ENCODE measurements around the gene DNAJC9.
"Not testable (repeated sequence)": the region's sequence is repeated elsewhere in the genome, so short reads cannot be mapped to it uniquely, and the experiment has no call there.

The DNAJC9 gene, protein sequence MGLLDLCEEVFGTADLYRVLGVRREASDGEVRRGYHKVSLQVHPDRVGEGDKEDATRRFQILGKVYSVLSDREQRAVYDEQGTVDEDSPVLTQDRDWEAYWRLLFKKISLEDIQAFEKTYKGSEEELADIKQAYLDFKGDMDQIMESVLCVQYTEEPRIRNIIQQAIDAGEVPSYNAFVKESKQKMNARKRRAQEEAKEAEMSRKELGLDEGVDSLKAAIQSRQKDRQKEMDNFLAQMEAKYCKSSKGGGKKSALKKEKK

DNA sequence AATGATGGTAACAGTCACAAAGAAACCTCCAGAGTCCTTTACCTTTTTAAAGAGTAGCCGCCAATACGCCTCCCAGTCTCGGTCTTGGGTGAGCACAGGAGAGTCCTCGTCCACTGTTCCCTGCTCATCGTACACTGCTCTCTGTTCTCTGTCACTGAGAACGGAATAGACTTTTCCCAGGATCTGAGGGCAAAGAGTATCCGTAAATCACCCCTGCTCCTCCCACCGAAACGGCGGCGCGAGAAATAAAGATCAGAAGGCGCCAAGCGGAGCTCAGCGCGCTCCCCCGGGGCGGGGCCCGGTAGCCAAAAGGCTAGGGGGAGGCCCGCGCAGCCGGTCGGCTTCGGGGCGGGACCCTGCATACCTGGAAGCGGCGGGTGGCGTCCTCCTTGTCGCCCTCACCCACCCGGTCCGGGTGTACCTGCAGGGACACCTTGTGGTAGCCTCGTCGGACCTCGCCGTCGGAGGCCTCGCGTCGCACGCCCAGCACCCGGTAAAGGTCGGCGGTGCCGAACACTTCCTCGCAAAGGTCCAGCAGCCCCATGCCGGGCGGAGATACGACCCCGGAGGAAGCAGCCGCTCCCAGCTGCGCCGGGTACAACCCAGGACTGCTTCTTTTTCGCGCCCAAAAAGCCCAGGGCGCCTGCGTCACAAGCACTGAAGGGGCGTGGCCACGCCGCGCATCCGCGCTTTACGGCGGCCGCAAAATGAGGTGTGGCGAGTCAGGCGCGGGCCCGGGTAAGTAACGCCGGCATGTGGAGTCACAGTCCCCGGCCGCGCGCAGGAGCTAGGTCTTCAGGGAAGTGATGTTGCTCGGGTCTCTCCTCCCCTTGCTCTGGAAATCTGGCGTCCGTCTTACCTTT lies at the start of gene DNAJC9:
TSS of gene DNAJC9 (minus strand) at position 610 of the 863 bp plus-strand sequence. CDS start at position 544, 66 bp downstream.
- DNase-seq (ENCODE audit: low spot score): peak; percentile 92

DNA sequence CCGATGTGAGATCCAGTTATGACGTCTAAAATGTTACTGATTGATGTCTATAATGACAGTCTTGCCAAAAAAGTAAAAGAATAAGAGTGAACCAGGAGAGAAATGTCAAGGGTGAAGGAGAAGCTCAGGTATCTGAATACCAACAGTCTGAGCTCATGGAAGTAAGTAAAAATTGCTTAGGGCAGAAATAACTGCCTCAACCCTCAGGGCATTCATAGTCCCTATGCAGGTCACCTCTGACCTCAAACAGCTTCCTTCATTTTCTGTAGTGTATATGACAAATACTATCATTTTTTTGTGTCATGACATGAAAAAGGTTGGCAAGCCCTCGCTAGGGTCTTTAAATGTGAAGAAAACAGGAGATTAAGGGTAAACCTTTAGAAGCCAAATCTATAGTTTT lies 46.4 kb upstream of the DNAJC9 start:
- no peak for DNase-seq (ENCODE audit: low spot score)

DNA sequence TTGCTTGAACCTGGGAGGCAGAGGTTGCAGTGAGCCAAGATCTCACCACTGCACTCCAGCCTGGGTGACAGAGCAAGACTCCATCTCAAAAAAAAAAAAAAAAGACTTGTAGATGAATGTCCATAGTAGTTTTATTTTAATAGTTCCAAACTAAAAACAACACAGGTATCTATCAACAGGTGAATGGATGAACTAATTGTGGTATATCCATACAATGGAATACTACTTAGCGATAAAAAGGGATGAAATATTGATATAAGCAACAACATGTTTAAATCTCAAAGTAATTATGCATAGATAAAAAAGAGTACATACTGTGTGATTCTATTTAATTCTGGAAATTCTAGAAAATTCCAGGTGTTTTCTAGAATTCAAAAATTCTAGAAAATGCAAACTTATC lies 42.9 kb upstream of the DNAJC9 start:
- no peak for DNase-seq (ENCODE audit: low spot score)

DNA sequence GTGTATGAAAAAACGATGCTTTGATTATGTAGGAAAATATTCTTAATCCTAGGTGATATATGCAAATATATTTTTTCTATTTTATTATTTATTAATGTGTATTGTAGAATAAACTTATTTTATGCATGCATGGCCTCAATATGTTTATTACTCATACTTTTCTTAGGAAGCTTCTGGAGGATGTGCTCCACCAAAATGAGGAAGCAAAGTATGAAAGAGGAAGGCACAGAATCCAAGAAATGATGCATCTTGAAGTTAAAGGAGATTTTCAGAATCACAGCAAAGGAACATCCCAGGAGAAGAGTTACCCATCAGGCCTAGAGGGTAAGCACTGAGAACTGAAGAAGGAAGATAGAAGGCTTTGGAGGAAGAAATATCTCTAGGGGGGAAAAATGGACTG lies 40.4 kb upstream of the DNAJC9 start:
- no peak for DNase-seq (ENCODE audit: low spot score)

DNA sequence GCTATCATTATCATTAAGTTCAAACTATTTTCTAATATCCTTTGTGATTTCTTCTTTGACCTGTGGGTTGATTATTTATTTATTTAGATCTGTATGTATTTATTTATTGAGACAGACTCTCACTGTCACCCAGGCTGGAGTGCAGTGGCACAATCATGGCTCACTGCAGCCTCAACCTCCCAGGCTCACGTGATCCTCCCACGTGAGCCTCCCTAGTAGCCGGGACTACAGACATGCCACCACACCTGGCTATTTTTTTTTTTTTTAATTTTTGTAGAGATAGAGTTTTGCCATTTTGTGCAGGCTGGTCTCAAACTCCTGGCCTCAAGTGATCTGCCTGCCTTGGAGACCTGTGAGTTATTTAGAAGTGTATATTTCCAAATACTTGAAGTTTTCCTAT lies 34.0 kb upstream of the DNAJC9 start:
- no peak for DNase-seq (ENCODE audit: low spot score)

DNA sequence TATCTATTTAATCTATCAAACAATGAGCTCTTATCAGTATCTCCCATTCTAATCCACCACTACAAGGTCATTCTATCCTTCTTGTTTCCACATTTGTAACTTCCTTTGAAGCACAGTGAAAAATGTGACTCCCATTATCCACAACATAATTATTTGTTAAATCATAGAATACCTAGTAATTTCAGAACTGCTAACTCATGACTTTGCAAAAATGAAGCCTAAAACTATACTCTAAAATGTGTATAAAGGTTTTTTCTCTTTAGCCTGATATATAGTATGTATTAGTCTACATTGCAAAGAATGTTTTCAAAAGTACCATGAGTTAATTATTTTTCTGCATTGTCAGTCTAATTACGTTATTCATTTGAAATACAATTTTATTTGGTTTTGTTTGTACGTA lies 17.4 kb upstream of the DNAJC9 start:
- no peak for DNase-seq (ENCODE audit: low spot score)

DNA sequence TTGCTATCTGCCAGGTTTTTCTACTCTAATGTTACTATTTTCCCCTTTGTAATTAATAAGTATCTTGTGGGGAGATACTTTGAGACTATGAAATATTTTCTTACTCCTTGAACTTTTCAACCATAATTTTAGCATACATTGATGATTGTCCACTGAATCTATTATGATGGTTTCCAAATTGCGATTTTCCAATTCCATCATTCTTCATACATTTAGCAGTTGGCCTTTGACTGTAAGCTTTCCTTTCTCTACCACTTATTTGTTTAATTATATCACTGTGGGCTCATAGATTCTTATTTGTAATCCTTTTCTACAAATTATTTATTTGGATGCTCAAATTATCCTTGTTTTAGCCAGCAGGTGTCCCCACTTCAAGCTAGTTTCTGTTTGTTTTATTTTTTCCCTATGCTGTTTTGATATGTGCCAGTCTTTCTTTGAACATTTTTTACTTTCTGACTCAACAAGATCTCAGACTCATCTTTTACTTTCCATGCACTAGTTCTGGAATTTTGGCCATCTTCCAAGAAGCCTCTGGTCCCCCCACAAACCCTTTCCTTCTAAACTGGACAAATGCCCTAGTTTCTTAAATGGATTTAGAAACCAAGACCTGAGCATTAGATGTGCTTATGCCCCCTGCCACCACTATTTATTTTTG lies 16.8 kb upstream of the DNAJC9 start:
- no peak for DNase-seq (ENCODE audit: low spot score)

DNA sequence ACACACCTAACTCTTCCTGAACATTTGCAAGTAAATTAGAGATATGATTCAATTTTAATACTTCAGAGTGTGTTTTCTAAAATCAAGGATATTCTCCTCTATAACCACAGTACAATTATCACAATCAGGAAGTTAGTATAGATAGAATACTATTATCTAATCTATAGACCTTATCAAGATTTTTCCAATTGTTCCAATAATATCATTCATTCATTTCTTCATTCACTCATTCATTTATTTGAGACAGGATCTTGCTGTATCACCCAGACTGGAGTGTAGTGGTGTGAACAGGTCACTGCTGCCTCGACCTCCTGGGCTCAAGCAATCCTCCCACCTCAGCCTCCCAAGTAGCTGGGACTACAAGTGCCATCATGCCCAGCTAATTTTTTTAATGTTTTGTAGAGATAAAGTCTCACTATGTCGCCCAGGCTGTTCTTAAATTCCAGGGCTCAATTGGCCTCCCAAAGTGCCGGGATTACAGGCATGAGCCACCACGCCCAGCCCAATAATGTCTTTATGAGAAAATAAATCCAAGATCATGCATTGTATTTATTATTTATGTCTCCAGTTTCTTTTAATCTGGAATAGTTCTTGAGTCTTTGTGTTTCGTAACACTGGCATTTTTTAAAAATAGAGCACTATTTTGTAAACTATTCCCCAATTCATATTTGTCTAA lies 16.0 kb upstream of the DNAJC9 start:
- no peak for DNase-seq (ENCODE audit: low spot score)

DNA sequence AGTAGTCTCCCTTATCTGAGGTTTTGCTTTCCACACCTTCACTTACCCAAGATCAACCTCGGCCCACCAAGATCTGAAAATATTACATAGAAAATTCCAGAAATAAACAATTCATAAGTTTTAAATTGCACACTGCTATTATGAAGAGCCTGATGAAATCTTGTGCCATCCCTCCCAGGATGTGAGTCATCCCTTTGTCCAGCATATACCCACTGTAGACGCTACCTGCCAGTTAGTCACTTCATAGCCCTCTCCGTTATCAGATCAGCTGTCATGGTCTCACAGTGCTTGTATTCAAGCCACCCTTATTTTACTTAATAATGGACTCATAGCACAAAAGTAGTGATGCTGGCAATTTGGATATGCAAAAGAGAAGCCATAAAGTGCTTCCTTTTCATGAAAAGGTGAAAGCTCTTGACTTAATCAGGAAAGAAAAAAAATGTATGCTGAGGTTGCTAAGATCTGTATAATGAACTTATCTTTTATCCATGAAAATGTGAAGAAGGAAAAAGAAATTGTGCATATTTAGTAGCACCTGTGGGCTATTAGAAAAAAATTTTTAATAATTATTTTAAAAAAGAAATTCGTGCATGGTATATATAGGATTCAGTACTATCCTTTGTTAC lies 15.2 kb upstream of the DNAJC9 start:
- no peak for DNase-seq (ENCODE audit: low spot score)

DNA sequence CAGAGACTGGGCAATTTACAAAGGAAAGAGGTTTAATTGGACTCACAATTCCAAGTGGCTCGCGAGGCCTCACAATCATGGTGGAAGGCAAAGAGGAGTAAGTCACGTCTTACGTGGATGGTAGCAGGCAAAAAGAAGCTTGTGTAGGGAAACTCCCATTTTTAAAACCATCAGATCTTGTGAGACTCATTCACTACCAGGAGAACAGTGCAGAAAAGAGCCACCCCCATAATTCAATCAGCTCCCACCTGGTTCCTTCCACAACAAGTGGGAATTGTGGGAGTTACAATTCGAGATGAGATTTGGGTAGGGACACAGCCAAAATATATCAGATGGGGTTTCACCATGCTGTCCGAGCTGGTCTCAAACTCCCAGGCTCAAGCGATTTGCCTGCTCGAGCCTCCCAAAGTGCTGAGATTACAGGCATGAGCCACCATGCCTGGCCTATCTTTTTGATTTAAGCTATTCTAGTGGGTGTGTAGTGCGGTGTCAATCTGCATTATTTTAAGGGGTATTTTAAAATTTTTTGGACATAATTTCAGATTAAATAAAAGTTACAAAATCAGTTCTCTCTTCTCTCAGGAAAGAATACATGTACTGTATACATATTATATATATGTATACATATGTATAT lies 14.4 kb upstream of the DNAJC9 start:
- DNase-seq (ENCODE audit: low spot score): no peak

DNA sequence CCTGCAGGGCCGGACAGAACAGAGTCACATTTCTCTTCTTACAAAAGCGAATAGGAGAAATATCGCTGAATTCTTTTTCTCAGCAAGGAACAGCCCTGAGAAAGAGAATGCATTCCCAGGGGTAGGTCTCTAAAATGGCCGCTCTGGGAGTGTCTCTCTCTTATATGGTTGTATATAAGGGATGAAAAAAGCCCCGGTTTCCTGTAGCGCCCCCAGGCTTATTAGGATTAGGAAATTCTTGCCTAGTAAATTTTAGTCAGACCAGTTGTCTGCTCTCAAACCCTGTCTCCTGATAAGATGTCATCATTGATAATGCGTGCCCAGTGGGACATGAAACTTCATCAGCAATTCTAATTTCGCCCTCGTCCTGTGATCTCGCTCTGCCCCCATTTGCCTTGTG lies 11.6 kb upstream of the DNAJC9 start:
- not testable (repeated sequence) for DNase-seq (ENCODE audit: low spot score)

DNA sequence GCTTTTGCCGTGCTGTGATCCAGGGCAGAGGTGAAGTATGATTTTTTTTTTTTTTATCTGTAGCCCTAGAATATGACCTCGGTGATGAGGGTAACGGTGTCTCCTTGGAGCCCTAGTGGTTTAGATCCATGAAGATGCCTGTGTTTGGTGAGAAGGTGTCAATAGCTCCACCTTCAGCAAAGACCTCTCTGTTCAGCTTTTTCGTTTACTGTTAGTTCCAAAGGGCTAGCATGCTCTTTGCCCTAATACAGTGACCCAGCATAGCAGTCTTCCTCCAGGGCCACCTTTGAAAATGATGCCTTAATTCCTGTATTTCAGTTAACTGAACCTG lies 6.1 kb upstream of the DNAJC9 start:
- DNase-seq (ENCODE audit: low spot score): no peak

DNA sequence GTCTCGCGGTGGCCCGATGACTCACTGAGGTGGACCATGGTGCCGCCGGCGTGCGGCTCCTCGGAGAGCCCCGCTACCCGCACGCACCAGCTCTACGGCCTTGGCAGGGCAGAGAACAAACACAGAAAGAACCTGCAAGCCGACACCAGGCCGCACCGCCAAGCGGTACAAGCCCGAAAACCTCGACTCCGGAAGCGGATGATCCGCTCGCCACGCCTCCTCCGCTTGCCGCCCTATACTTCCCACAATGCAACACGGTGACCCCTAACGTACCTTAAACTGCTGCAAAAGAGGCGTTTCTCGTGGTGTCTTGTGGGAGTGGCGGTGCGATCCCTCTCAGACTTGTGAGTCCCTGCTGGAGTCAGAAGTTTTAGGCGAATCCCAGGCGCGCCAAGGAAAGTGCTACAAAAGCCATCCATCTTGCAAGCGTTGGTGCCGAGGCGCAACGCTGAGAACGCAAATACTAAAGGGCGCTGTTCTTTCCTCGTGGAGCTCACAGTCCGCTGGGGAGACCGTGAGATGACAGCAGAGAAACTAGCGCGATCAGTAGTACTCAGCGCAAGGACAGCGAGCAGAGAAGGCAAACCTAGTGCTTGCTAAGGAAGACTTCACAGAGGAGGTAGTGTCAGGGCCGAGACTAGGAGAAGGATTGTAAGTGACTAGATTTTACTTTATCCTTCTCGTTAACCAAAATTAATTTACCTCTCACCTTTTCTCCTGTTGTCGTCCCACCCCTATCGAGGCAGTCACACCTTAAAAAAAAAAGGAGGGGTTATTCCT lies 5.6 kb upstream of the DNAJC9 start, which contains the start of gene MRPS16:
TSS of gene MRPS16 (minus strand) at position 200 of the 780 bp plus-strand sequence. CDS start at position 38, 162 bp downstream.
- peak; percentile 95 for DNase-seq (ENCODE audit: low spot score)

DNA sequence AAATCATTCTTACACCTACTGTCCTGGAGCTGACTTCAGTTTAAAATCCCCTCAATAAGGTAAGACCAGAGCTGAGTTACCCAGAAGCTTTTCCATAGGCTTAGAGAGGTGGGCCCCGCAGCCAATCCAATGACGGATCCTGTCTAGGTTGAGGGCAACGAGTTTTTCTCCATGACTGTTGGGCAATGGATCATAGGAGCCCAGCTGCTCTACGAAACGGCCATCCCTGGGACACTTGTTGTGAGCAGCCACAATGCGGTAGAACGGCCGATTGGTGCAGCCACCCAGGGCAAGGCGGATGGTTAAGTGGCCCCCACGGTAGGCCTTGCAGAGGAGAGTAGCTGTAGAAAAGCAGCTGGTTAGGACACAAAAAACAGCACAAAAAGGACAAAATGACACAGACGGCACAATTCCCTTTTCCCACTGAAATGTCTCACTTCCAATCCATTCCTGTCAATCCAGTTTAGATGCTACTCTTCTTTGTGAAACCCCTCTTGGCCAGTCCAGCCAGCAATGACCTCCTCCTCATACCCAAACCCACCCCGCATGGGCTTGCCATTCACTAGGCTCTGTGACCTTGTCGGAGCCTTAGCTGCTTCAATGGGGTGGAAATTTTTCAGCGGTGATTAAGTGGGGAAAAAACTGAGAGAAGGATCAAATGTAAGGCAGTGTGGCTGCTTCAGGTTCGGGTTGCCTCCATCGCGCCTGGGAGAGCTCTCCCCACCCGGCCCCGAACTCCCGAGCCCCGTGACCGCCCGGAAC lies 4.8 kb upstream of the DNAJC9 start:
- DNase-seq (ENCODE audit: low spot score): no peak

DNA sequence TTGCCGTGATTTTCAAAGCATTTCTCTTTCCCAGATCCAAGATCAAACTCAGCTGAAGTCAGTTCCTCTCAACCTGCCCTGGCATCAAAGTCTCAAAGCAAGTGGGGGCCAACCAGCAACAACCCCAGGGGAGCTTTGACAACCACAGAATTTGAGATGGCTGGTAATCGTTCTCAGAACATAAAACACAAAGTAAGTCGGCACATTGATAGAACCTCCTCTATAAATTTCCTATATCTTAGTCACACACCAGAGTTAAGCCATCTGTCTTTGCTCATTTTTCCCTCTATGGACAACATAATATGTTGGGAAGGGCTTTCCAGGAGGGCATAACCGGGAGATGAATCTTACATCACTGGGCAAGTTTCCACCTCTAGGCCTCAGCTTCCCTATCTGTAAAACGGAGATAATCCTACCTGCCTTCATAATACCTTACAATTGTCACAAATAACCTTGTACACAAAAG lies 1.2 kb upstream of the DNAJC9 start:
- DNase-seq (ENCODE audit: low spot score): no peak

DNA sequence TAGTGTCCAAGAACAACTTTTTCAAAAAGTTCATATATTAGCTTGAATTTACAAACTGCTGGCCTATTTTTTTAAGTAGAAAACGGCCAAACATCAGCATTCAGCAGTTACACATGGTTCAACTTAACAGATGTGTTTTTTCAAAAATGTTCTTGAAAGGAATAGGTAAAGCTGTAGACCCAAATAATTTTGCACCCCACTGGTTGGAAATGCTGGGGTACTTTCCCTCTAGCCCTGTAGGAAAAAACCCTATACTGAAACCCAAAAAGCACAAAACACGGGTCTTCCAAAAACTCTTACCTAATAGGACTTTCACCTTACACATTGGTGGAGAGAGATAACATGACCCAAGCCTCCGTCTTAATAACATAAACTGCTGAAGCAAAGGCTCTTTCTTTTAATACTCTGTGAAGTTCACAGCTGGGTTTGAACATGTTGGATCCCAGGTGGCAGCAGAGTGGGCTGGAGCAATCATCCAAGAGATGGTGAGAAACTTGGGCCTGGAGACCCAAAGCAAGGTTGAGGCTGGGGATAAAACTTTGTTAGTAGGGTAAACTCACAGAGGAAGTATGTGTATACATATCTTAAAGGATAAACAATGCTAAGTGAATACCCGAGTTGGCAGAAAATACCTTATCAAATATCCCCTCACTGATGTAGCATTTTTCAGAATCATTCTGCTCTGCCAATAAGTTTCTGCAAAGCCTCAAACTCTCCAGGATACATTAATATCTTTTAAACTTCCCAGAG lies 629 bp upstream of the DNAJC9 start:
- no peak for DNase-seq (ENCODE audit: low spot score)

DNA sequence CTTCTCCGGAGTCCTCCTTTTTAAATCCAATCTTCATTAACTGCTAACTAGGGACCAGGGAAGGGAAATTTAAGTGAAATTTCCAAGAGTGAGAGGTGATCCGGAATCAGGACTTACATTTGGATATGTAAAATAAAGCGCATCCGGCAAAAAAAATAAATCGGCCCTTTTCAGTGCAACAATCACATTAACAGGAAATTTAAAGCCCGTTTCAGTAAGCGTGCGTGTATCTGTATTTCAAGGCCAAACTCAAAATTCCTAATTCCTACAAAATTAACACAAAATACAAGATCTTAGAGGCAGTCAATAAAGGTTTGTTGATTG lies 771 bp downstream of the DNAJC9 start:
- DNase-seq (ENCODE audit: low spot score): no peak

DNA sequence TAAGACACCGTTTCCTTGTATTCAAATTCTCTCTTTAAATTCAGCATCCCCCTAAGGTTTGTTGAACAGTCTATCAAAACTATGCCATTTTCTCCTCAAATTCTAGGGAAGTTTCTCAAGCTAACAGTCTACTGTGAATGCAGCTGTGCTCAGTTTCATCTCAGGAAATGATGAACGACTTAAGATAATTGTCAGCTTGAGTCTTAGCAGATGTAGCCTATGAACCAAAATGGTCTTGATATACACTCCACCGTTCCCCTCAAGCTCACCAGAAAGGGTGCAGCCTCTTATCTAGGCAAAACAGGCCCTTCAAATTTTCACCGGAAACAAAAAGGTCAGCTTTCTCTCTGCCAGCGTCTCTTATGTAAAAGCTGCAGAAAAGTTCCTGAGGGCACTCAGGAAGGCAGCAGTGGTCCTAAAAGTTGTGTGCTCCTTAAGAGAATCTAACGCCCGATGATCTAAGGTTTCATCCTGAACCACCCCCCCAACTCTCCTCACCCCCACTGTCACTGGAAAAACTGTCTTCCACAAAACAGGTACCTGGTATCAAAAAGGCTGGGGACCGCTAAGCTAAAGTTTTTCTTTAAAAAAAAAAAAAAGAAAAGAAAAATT lies 2.1 kb downstream of the DNAJC9 start:
- no peak for DNase-seq (ENCODE audit: low spot score)

DNA sequence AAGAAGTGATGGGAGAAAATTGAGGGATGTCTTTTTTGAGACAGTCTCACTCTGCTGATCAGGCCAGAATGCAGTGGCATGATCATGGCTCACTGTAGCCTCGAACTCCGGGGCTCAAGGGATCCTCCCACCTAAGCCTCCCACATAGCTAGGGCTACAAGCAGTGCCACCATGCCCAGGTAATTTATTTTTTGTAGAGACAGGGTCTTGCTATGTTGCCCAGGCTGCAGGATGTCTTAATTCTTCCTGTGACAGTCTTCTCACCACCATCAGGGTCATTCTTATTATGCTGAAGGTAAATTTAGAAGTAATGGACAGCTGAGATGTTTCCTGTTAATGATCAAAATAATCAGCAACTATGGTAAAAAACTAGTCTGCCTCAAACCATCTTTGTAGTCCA lies 7.1 kb downstream of the DNAJC9 start:
- DNase-seq (ENCODE audit: low spot score): no peak

Measured in putamen (tissue), 1 donor.